Effector CD8-positive, alpha-beta T cell (primary cell): ENCODE data around the gene GUCY1A1.

Experiments
- DNase-seq: peaks from one replicate; lab custom pipeline; 2025; lab: John Stamatoyannopoulos, UW

Gene GUCY1A1

GRCh38 chr4:155777971-155778735 lies 111.5 kb downstream of the GUCY1A1 start:
- no peak for DNase-seq

GRCh38 chr4:155780775-155781174 lies 114.1 kb downstream of the GUCY1A1 start:
- no peak for DNase-seq

GRCh38 chr4:155781249-155781831 lies 114.7 kb downstream of the GUCY1A1 start:
- DNase-seq = no peak
